ENCODE measurements around the gene GNB1L. TPM values are rescaled to one million over a fixed set of nuclear protein-coding genes. Genes with fewer than 3 reads are reported as not detected.
A peak's percentile ranks its signal among the peaks of the same experiment; 100 is the strongest.

The GNB1L gene
- total RNA-seq, 1 experiment from 2014 or later = 18.0 TPM

- TF ChIP-seq NR2C2 (CRISPR knock-in tag; IDR thresholded peaks at IDR 0.05) (no peak), FOXK1 (CRISPR knock-in tag; IDR thresholded peaks at IDR 0.05) (no peak), NFATC4 (CRISPR knock-in tag; IDR thresholded peaks at IDR 0.05) (no peak)
Observed at GRCh38 chr22:19876314-19876940, 21.8 kb upstream of the GNB1L start (continued).

GRCh38 chr22:19875531-19876313, 21.0 kb upstream of the GNB1L start:
- Mint-ChIP-seq H3K27ac (no peak overlapping the region), H3K27me3 (ENCODE audit: low read depth) (no peaks in the 10 kb centered on the region), H3K36me3 (no peaks in the 10 kb centered on the region), H3K9me3 (no peaks in the 10 kb centered on the region), H3K4me1 (peaks cover 12% of the 10 kb centered on the region), H3K4me3 (no peak overlapping the region)
- ChIA-PET CTCF (interaction anchor here (1.3 kb wide), 1 partner anchor 196 kb away, joined by 4 read pairs; no protein-coding TSS in a partner anchor), POLR2A (no interaction called here)
- peak; percentile 7 for DNase-seq (ENCODE audit: low spot score)
- TF ChIP-seq NFYB (CRISPR knock-in tag; conservative IDR thresholded peaks at IDR 0.05; ENCODE audit: low read depth) (no peak), GRHL2 (CRISPR knock-in tag; IDR thresholded peaks at IDR 0.05; ENCODE audit: insufficient replicate concordance, severe bottlenecking) (no peak), SP1 (CRISPR knock-in tag; conservative IDR thresholded peaks at IDR 0.05) (no peak), ERG (CRISPR knock-in tag; IDR thresholded peaks at IDR 0.05) (no peak), USF1 (CRISPR knock-in tag; IDR thresholded peaks at IDR 0.05) (no peak), AFF4 (CRISPR knock-in tag; IDR thresholded peaks at IDR 0.05; ENCODE audit: borderline replicate concordance) (no peak), CREM (CRISPR knock-in tag; IDR thresholded peaks at IDR 0.05) (no peak), RORB (CRISPR knock-in tag; IDR thresholded peaks at IDR 0.05) (no peak)
- ATAC-seq = no peak

- CTCF ChIA-PET = interaction anchor here (0.9 to 1.3 kb wide), 3 partner anchors 28 to 196 kb away, joined by 3 to 4 read pairs (median 3); no protein-coding TSS in a partner anchor
- no peak for TF ChIP-seq USF2 (CRISPR knock-in tag; IDR thresholded peaks at IDR 0.05)
- no peak for TF ChIP-seq AR (CRISPR knock-in tag; IDR thresholded peaks at IDR 0.05)
- no peak for TF ChIP-seq NFATC4 (CRISPR knock-in tag; IDR thresholded peaks at IDR 0.05)
- TF ChIP-seq E2F5 (CRISPR knock-in tag; IDR thresholded peaks at IDR 0.05) = no peak
- TF ChIP-seq ZNF671 (CRISPR knock-in tag; IDR thresholded peaks at IDR 0.05) = no peak
- TF ChIP-seq MAX (CRISPR knock-in tag; IDR thresholded peaks at IDR 0.05) = no peak
- TF ChIP-seq IRF1 (CRISPR knock-in tag; IDR thresholded peaks at IDR 0.05) = no peak
- TF ChIP-seq ERG (CRISPR knock-in tag; IDR thresholded peaks at IDR 0.05) = no peak
Observed at GRCh38 chr22:19875061-19875530, 20.4 kb upstream of the GNB1L start.

More at GRCh38 chr22:19875061-19875530, 20.4 kb upstream of the GNB1L start:
- no peak overlapping the region for H3K27ac Mint-ChIP-seq
- no peaks in the 10 kb centered on the region for H3K36me3 Mint-ChIP-seq
- no peaks in the 10 kb centered on the region for H3K27me3 Mint-ChIP-seq (ENCODE audit: low read depth)
- H3K4me3 Mint-ChIP-seq = no peak overlapping the region
- peaks cover 6% of the 10 kb centered on the region for H3K4me1 Mint-ChIP-seq
- H3K9me3 Mint-ChIP-seq = no peaks in the 10 kb centered on the region
- ATAC-seq = no peak
- no peak for DNase-seq (ENCODE audit: low spot score)
- POLR2A ChIA-PET = interaction anchor here (1.0 kb wide), 1 partner anchor 21 kb away, joined by 4 read pairs; the partner anchor contains the start of genes GNB1L and RTL10

All from WTC11 (cell line).